ENCODE data around the gene FRMD8. TPM values are rescaled to one million over a fixed set of nuclear protein-coding genes. Genes with fewer than 3 reads are reported as not detected.

The FRMD8 gene
- polyA plus RNA-seq, 1 donor from 2014 or later = 22.2 TPM

DNA sequence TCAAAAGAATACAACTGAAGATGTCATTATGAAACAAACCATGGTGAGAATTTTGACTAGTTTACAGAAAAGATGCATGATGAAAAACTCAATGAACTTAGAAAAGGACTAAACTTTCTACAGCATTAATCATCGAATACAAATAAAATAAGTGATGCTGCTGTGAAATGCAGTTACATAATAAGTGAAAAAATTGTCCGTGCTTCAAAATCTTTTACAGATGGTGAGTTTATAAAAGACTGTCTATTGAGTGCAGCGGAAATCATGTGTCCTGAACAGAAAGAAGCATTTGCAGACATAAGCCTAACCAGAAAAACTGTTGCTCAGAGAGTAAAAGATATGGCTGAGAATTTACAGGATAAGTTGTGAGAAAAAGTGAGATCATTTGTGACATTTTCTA, 70.0 kb downstream of the FRMD8 start:
- H3K79me2 ChIP-seq (replicated peaks; ENCODE audit: insufficient read depth, low read length) = no peaks in the 10 kb centered on the region
- no peak overlapping the region for H3K4me2 ChIP-seq (ENCODE audit: low read length)
- H3K27ac ChIP-seq (ENCODE audit: low read length) = no peak overlapping the region
- no peaks in the 10 kb centered on the region for H3K36me3 ChIP-seq (ENCODE audit: insufficient read depth, low read length)
- H3K9ac ChIP-seq (ENCODE audit: low read length) = no peak overlapping the region
- H3F3A ChIP-seq (ENCODE audit: insufficient read depth, low read length, poor library complexity, severe bottlenecking) = no peaks in the 10 kb centered on the region
- no peaks in the 10 kb centered on the region for H4K20me1 ChIP-seq (ENCODE audit: insufficient read depth)
- no peaks in the 10 kb centered on the region for H3K9me3 ChIP-seq (ENCODE audit: low read length)
- no peaks in the 10 kb centered on the region for H3K9me2 ChIP-seq (ENCODE audit: insufficient read depth, low read length)
- H3K27me3 ChIP-seq (ENCODE audit: insufficient read depth, low read depth, low read length) = no peaks in the 10 kb centered on the region
- H3K4me3 ChIP-seq (ENCODE audit: low read length) = no peak overlapping the region
- TF ChIP-seq EZH2 (IDR thresholded peaks at IDR 0.05; ENCODE audit: borderline replicate concordance, insufficient read depth, low read length, poor library complexity, severe bottlenecking) = no peak
- no peak for TF ChIP-seq TAF1 (IDR thresholded peaks at IDR 0.05; ENCODE audit: low read depth)
- no peak for TF ChIP-seq EP300 (conservative IDR thresholded peaks at IDR 0.05; ENCODE audit: poor library complexity, severe bottlenecking)
- no peak for TF ChIP-seq RAD21 (conservative IDR thresholded peaks at IDR 0.05)
- TF ChIP-seq, protein P1, sequence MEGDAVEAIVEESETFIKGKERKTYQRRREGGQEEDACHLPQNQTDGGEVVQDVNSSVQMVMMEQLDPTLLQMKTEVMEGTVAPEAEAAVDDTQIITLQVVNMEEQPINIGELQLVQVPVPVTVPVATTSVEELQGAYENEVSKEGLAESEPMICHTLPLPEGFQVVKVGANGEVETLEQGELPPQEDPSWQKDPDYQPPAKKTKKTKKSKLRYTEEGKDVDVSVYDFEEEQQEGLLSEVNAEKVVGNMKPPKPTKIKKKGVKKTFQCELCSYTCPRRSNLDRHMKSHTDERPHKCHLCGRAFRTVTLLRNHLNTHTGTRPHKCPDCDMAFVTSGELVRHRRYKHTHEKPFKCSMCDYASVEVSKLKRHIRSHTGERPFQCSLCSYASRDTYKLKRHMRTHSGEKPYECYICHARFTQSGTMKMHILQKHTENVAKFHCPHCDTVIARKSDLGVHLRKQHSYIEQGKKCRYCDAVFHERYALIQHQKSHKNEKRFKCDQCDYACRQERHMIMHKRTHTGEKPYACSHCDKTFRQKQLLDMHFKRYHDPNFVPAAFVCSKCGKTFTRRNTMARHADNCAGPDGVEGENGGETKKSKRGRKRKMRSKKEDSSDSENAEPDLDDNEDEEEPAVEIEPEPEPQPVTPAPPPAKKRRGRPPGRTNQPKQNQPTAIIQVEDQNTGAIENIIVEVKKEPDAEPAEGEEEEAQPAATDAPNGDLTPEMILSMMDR (IDR thresholded peaks at IDR 0.05; ENCODE audit: poor library complexity, severe bottlenecking) = no peak
- TF ChIP-seq MXI1 (conservative IDR thresholded peaks at IDR 0.05; ENCODE audit: poor library complexity, severe bottlenecking) = no peak
- no peak for TF ChIP-seq SMC3 (conservative IDR thresholded peaks at IDR 0.05; ENCODE audit: poor library complexity)
- no peak for TF ChIP-seq POLR2AphosphoS5 (IDR thresholded peaks at IDR 0.05)
- TF ChIP-seq, protein P2, sequence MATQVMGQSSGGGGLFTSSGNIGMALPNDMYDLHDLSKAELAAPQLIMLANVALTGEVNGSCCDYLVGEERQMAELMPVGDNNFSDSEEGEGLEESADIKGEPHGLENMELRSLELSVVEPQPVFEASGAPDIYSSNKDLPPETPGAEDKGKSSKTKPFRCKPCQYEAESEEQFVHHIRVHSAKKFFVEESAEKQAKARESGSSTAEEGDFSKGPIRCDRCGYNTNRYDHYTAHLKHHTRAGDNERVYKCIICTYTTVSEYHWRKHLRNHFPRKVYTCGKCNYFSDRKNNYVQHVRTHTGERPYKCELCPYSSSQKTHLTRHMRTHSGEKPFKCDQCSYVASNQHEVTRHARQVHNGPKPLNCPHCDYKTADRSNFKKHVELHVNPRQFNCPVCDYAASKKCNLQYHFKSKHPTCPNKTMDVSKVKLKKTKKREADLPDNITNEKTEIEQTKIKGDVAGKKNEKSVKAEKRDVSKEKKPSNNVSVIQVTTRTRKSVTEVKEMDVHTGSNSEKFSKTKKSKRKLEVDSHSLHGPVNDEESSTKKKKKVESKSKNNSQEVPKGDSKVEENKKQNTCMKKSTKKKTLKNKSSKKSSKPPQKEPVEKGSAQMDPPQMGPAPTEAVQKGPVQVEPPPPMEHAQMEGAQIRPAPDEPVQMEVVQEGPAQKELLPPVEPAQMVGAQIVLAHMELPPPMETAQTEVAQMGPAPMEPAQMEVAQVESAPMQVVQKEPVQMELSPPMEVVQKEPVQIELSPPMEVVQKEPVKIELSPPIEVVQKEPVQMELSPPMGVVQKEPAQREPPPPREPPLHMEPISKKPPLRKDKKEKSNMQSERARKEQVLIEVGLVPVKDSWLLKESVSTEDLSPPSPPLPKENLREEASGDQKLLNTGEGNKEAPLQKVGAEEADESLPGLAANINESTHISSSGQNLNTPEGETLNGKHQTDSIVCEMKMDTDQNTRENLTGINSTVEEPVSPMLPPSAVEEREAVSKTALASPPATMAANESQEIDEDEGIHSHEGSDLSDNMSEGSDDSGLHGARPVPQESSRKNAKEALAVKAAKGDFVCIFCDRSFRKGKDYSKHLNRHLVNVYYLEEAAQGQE (IDR thresholded peaks at IDR 0.05; ENCODE audit: borderline replicate concordance) = no peak
- no peak overlapping the region for H2AFZ ChIP-seq (ENCODE audit: low read depth, low read length)

DNA sequence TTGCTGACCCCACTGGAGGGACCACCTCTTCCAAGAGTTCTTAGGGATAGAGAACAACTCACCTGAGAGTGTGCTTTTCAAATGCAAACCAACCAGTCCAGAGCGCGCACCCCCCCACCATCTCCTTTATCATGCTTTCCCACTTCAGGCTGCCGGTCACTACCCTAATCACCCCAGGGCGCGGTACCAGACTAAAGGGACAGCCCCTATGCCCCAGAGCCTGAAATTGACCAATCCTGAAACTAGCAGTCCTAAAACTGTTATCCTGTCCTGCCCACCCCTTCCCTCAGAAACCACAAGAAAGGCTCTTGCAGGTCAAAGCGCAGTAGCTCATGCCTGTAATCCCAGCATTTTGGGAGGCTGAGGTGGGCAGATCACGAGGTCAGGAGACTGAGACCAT, 73.1 kb downstream of the FRMD8 start:
- Histone ChIP-seq H4K20me1 (ENCODE audit: insufficient read depth) (no peaks in the 10 kb centered on the region), H3K9me2 (ENCODE audit: insufficient read depth, low read length) (no peaks in the 10 kb centered on the region), H3K4me2 (ENCODE audit: low read length) (no peak overlapping the region), H3K27ac (ENCODE audit: low read length) (no peak overlapping the region), H3K9ac (ENCODE audit: low read length) (no peak overlapping the region), H3K27me3 (ENCODE audit: insufficient read depth, low read depth, low read length) (no peaks in the 10 kb centered on the region), H3K9me3 (ENCODE audit: low read length) (no peaks in the 10 kb centered on the region), H3F3A (ENCODE audit: insufficient read depth, low read length, poor library complexity, severe bottlenecking) (no peaks in the 10 kb centered on the region), H2AFZ (ENCODE audit: low read depth, low read length) (no peak overlapping the region), H3K4me3 (ENCODE audit: low read length) (no peak overlapping the region), H3K36me3 (ENCODE audit: insufficient read depth, low read length) (no peaks in the 10 kb centered on the region), H3K79me2 (replicated peaks; ENCODE audit: insufficient read depth, low read length) (no peaks in the 10 kb centered on the region)
- no peak for TF ChIP-seq EP300 (conservative IDR thresholded peaks at IDR 0.05; ENCODE audit: poor library complexity, severe bottlenecking)
- TF ChIP-seq, protein P2 (IDR thresholded peaks at IDR 0.05; ENCODE audit: borderline replicate concordance) = no peak
- no peak for TF ChIP-seq POLR2AphosphoS5 (IDR thresholded peaks at IDR 0.05)
- no peak for TF ChIP-seq TAF1 (IDR thresholded peaks at IDR 0.05; ENCODE audit: low read depth)
- TF ChIP-seq MXI1 (conservative IDR thresholded peaks at IDR 0.05; ENCODE audit: poor library complexity, severe bottlenecking) = no peak

Small RNA genes lying within 50 kb of the gene (small RNA-seq; reads per million reads assigned to genes)
- 0 reads per million in 3 experiments for gene RF01684

Other genes with a start within 250 kb of the FRMD8 start
- gene SPDYC, start 216.4 kb upstream of the FRMD8 start, polyA plus RNA-seq = not detected in 2 replicates
- 102 and 121 TPM in 2 replicates for gene CAPN1, start 204.7 kb upstream of the FRMD8 start, polyA plus RNA-seq
- gene POLA2, start 124.7 kb upstream of the FRMD8 start, polyA plus RNA-seq = 4.3 and 7.2 TPM in 2 replicates
- 0.56 and 1.3 TPM in 2 replicates for gene CDC42EP2, start 71.8 kb upstream of the FRMD8 start, polyA plus RNA-seq
- 57.8 and 60.9 TPM in 2 replicates for gene DPF2, start 52.8 kb upstream of the FRMD8 start, polyA plus RNA-seq
- 16.1 and 23.1 TPM in 2 replicates for gene TIGD3, start 31.9 kb upstream of the FRMD8 start, polyA plus RNA-seq
- gene SLC25A45, start 4.0 kb upstream of the FRMD8 start, polyA plus RNA-seq = 0.66 TPM in 1 of 2 replicates, not detected in the other
- gene NEAT1, start 36.2 kb downstream of the FRMD8 start, polyA plus RNA-seq = 2.6 and 4.2 TPM in 2 replicates
- gene MALAT1, start 112.4 kb downstream of the FRMD8 start, polyA plus RNA-seq = 1,383 and 1,630 TPM in 2 replicates
- 48.3 and 56.2 TPM in 2 replicates for gene SCYL1, start 138.4 kb downstream of the FRMD8 start, polyA plus RNA-seq
- gene LTBP3, start 171.7 kb downstream of the FRMD8 start, polyA plus RNA-seq = 3.5 and 4.6 TPM in 2 replicates
- gene ZNRD2, start 183.8 kb downstream of the FRMD8 start, polyA plus RNA-seq = 35.4 and 36.2 TPM in 2 replicates
- 75.1 and 86.1 TPM in 2 replicates for gene FAM89B, start 185.9 kb downstream of the FRMD8 start, polyA plus RNA-seq
- gene EHBP1L1, start 189.4 kb downstream of the FRMD8 start, polyA plus RNA-seq = 18.3 and 19.8 TPM in 2 replicates
- 1.1 TPM in 1 of 2 replicates, not detected in the other for gene KCNK7, start 209.2 kb downstream of the FRMD8 start, polyA plus RNA-seq
- 3.9 and 6.6 TPM in 2 replicates for gene MAP3K11, start 227.6 kb downstream of the FRMD8 start, polyA plus RNA-seq
- gene PCNX3, start 229.1 kb downstream of the FRMD8 start, polyA plus RNA-seq = 7.8 and 8.1 TPM in 2 replicates

All from neural cell (in vitro differentiated cells).